Loucy (cell line): Measurements from ENCODE around the gene CCDC60.

ENCODE experiments used
- CTCF ChIP-seq: fragments of 200-600 bp; sonication (generic); conservative IDR thresholded peaks from 2 replicates; pipeline ENCODE4 v1.5.1; 2014; ENCODE audit warnings: mild to moderate bottlenecking, antibody characterized with exemption, low read length
- EZH2phosphoT487 ChIP-seq: fragments of 200-600 bp; IDR thresholded peaks from 2 replicates; pipeline ENCODE4 v1.6.1; 2018; ENCODE audit warnings: antibody characterized with exemption, mild to moderate bottlenecking, moderate library complexity, borderline replicate concordance

- TF ChIP-seq CTCF (no peak), EZH2phosphoT487 (no peak)
Measured at GRCh38 chr12:119374635-119375034, 40.1 kb downstream of the CCDC60 start.
